H7 (cell line): Measurements from ENCODE around the gene NOL8. TPM values are rescaled to one million over a fixed set of nuclear protein-coding genes. Genes with fewer than 3 reads are reported as not detected.

Experiments
- DNase-seq: peaks from one replicate; pipeline ENCODE4 v3.0.0; 2012
- H3K27me3 ChIP-seq: 2 replicates; pipeline ENCODE4 v1.6.0; 2011; ENCODE audit warnings: mild to moderate bottlenecking, low read length; ENCODE audit not compliant: control insufficient read depth, insufficient read depth
- H3K36me3 ChIP-seq: replicated peaks from 2 replicates; pipeline ENCODE4 v1.5.1; 2011; ENCODE audit warnings: low read length; ENCODE audit not compliant: control insufficient read depth, insufficient read depth
- H3K4me3 ChIP-seq: 2 replicates; pipeline ENCODE4 v1.5.1; 2011; ENCODE audit warnings: low read depth, mild to moderate bottlenecking, control low read depth, low read length, moderate library complexity; ENCODE audit not compliant: insufficient read depth
- total RNA-seq: library from RNA; depleted of rRNA; stranded (reverse); fragments of >200 nt; shearing (Covaris generic); gene quantifications from 2 replicates; pipeline ENCODE4 v1.2.3, GENCODE V29; 2014; rRNA removed

The NOL8 gene
- 7.9 and 11.9 TPM in 2 replicates for total RNA-seq

GRCh38 chr9:92325269-92325990 is at the start of gene NOL8, which contains the start of gene CENPP:
Gene NOL8, minus strand, starts transcription at chr9:92325350. Its CDS starts 1,189 bp downstream, at chr9:92324161.
Gene CENPP, plus strand, starts transcription at chr9:92325953.
- Histone ChIP-seq H3K27me3 (no peaks in the 10 kb centered on the region), H3K4me3 (peak within 1 kb of the TSS; percentile 88), H3K36me3 (peaks cover 2% of the 10 kb centered on the region)
- DNase-seq, result peak; percentile 88

- Histone ChIP-seq H3K27me3 (no peaks in the 10 kb centered on the region), H3K4me3 (no peak overlapping the region), H3K36me3 (no peaks in the 10 kb centered on the region)
- no peak for DNase-seq
Observed at GRCh38 chr9:92373167-92373566, 48.0 kb upstream of the NOL8 start.

GRCh38 chr9:92369075-92369474 is 43.9 kb upstream of the NOL8 start:
- DNase-seq, result no peak
- no peaks in the 10 kb centered on the region for H3K27me3 ChIP-seq
- no peaks in the 10 kb centered on the region for H3K36me3 ChIP-seq
- H3K4me3 ChIP-seq, result no peak overlapping the region

GRCh38 chr9:92360083-92360482 is 34.9 kb upstream of the NOL8 start:
- Histone ChIP-seq H3K4me3 (no peak overlapping the region), H3K27me3 (no peaks in the 10 kb centered on the region), H3K36me3 (no peaks in the 10 kb centered on the region)
- DNase-seq, result no peak

- H3K36me3 ChIP-seq, result no peaks in the 10 kb centered on the region
- DNase-seq, result no peak
Observed at GRCh38 chr9:92359394-92359995, 34.3 kb upstream of the NOL8 start.

GRCh38 chr9:92353051-92353450 is 27.9 kb upstream of the NOL8 start:
- Histone ChIP-seq H3K27me3 (no peaks in the 10 kb centered on the region), H3K4me3 (no peak overlapping the region), H3K36me3 (no peaks in the 10 kb centered on the region)
- DNase-seq, result no peak

More at GRCh38 chr9:92359394-92359995, 34.3 kb upstream of the NOL8 start:
- H3K4me3 ChIP-seq, result no peak overlapping the region
- H3K27me3 ChIP-seq, result no peaks in the 10 kb centered on the region

GRCh38 chr9:92350740-92351133 is 25.6 kb upstream of the NOL8 start:
- H3K4me3 ChIP-seq, result no peak overlapping the region
- H3K36me3 ChIP-seq, result no peaks in the 10 kb centered on the region
- DNase-seq, result no peak
- H3K27me3 ChIP-seq, result no peaks in the 10 kb centered on the region

GRCh38 chr9:92349771-92350739 is 24.9 kb upstream of the NOL8 start:
- Histone ChIP-seq H3K36me3 (no peaks in the 10 kb centered on the region), H3K27me3 (no peaks in the 10 kb centered on the region), H3K4me3 (no peak overlapping the region)
- DNase-seq, result no peak

- H3K27me3 ChIP-seq, result no peaks in the 10 kb centered on the region
- DNase-seq, result no peak
- H3K4me3 ChIP-seq, result no peak overlapping the region
- no peaks in the 10 kb centered on the region; the same call in 1 of the 2 replicates for H3K36me3 ChIP-seq
Observed at GRCh38 chr9:92345582-92345981, 20.4 kb upstream of the NOL8 start.

GRCh38 chr9:92342825-92343488 is 17.8 kb upstream of the NOL8 start:
- DNase-seq, result no peak

GRCh38 chr9:92341578-92341977 is 16.4 kb upstream of the NOL8 start:
- no peaks in the 10 kb centered on the region; the same call in 1 of the 2 replicates for H3K36me3 ChIP-seq
- H3K4me3 ChIP-seq, result no peak overlapping the region
- DNase-seq, result no peak
- H3K27me3 ChIP-seq, result no peaks in the 10 kb centered on the region

More at GRCh38 chr9:92342825-92343488, 17.8 kb upstream of the NOL8 start:
- H3K27me3 ChIP-seq, result no peaks in the 10 kb centered on the region
- no peak overlapping the region for H3K4me3 ChIP-seq
- H3K36me3 ChIP-seq, result no peaks in the 10 kb centered on the region; the same call in 1 of the 2 replicates

GRCh38 chr9:92333282-92333634 is 8.1 kb upstream of the NOL8 start:
- no peak overlapping the region for H3K4me3 ChIP-seq
- no peaks in the 10 kb centered on the region; the same call in 1 of the 2 replicates for H3K36me3 ChIP-seq
- DNase-seq, result no peak
- no peaks in the 10 kb centered on the region for H3K27me3 ChIP-seq

- no peak overlapping the region for H3K4me3 ChIP-seq
- DNase-seq, result no peak
- no peaks in the 10 kb centered on the region; the same call in 1 of the 2 replicates for H3K36me3 ChIP-seq
- H3K27me3 ChIP-seq, result no peaks in the 10 kb centered on the region
Observed at GRCh38 chr9:92332577-92333281, 7.6 kb upstream of the NOL8 start.
